ENCODE results near the gene SERPINH1.

SERPINH1 gene

GRCh38 chr11:75561426-75562047 is 516 bp upstream of the SERPINH1 start:
- Histone ChIP-seq H3K9ac (ENCODE audit: low read length) (peak overlapping the region; percentile 94), H3K79me1 (ENCODE audit: low read length) (peaks cover 9% of the 10 kb centered on the region), H3K27me3 (ENCODE audit: insufficient read depth, low read length, poor library complexity) (no peaks in the 10 kb centered on the region), H3K4me2 (ENCODE audit: low read length) (peak overlapping the region; percentile 75), H3K23ac (ENCODE audit: low read length) (peak overlapping the region; percentile 20), H4K5ac (ENCODE audit: low read length) (no peak overlapping the region), H3K18ac (ENCODE audit: low read length) (peak overlapping the region; percentile 93), H3K4ac (ENCODE audit: low read depth, low read length) (peak overlapping the region; percentile 75), H3K79me2 (ENCODE audit: control insufficient read depth, insufficient read depth, low read length) (peaks cover 45% of the 10 kb centered on the region), H2BK120ac (ENCODE audit: low read depth, low read length) (peak overlapping the region; percentile 33), H4K8ac (ENCODE audit: low read depth, low read length) (peak overlapping the region; percentile 93), H3K36me3 (ENCODE audit: control insufficient read depth, insufficient read depth, low read length) (peaks cover 12% of the 10 kb centered on the region), H3K4me3 (ENCODE audit: low read length) (peak overlapping the region; percentile 44), H2BK5ac (ENCODE audit: low read length) (peak overlapping the region; percentile 81), H2AK5ac (ENCODE audit: low read length) (peak overlapping the region; percentile 93), H2BK15ac (replicated peaks; ENCODE audit: low read depth) (no peak overlapping the region), H3K4me1 (ENCODE audit: control insufficient read depth, low read depth, low read length) (peaks cover 43% of the 10 kb centered on the region), H3K56ac (ENCODE audit: low read length) (peak overlapping the region; percentile 95), H3K27ac (ENCODE audit: low read depth, low read length) (peak overlapping the region; percentile 42)
- DNase-seq, result peak; percentile 36
- no CpG with 5 or more reads among the region's 21 CpGs for WGBS (ENCODE audit: extremely low coverage, insufficient coverage, low lambda C conversion rate)

GRCh38 chr11:75562836-75563484 is 907 bp downstream of the SERPINH1 start:
- WGBS (ENCODE audit: extremely low coverage, insufficient coverage, low lambda C conversion rate), result no CpG with 5 or more reads among the region's 16 CpGs
- H2BK120ac ChIP-seq (ENCODE audit: low read depth, low read length), result no peak overlapping the region
- peak overlapping the region; percentile 20 for H3K23ac ChIP-seq (ENCODE audit: low read length)
- peaks cover 18% of the 10 kb centered on the region for H3K79me1 ChIP-seq (ENCODE audit: low read length)
- peak overlapping the region; percentile 88 for H3K18ac ChIP-seq (ENCODE audit: low read length)
- H3K4me1 ChIP-seq (ENCODE audit: control insufficient read depth, low read depth, low read length), result peaks cover 33% of the 10 kb centered on the region
- peak overlapping the region; percentile 77 for H2BK5ac ChIP-seq (ENCODE audit: low read length)
- H2BK15ac ChIP-seq (replicated peaks; ENCODE audit: low read depth), result no peak overlapping the region
- DNase-seq, result peak; percentile 97
- H3K4me2 ChIP-seq (ENCODE audit: low read length), result peak overlapping the region; percentile 100
- H4K5ac ChIP-seq (ENCODE audit: low read length), result no peak overlapping the region
- peak overlapping the region; percentile 82 for H3K4ac ChIP-seq (ENCODE audit: low read depth, low read length)
- H4K8ac ChIP-seq (ENCODE audit: low read depth, low read length), result no peak overlapping the region
- H3K56ac ChIP-seq (ENCODE audit: low read length), result peak overlapping the region; percentile 95
- H3K27me3 ChIP-seq (ENCODE audit: insufficient read depth, low read length, poor library complexity), result no peaks in the 10 kb centered on the region
- peaks cover 57% of the 10 kb centered on the region for H3K79me2 ChIP-seq (ENCODE audit: control insufficient read depth, insufficient read depth, low read length)
- peak overlapping the region; percentile 94 for H3K9ac ChIP-seq (ENCODE audit: low read length)
- peak overlapping the region; percentile 93 for H2AK5ac ChIP-seq (ENCODE audit: low read length)
- peak overlapping the region; percentile 95 for H3K27ac ChIP-seq (ENCODE audit: low read depth, low read length)
- H3K4me3 ChIP-seq (ENCODE audit: low read length), result peak overlapping the region; percentile 86
- peaks cover 21% of the 10 kb centered on the region for H3K36me3 ChIP-seq (ENCODE audit: control insufficient read depth, insufficient read depth, low read length)

- Histone ChIP-seq H3K27me3 (ENCODE audit: insufficient read depth, low read length, poor library complexity) (no peaks in the 10 kb centered on the region), H3K56ac (ENCODE audit: low read length) (peak overlapping the region; percentile 95), H3K4me2 (ENCODE audit: low read length) (peak overlapping the region; percentile 100), H2BK120ac (ENCODE audit: low read depth, low read length) (peak overlapping the region; percentile 32), H3K23ac (ENCODE audit: low read length) (peak overlapping the region; percentile 32), H3K9ac (ENCODE audit: low read length) (peak overlapping the region; percentile 94), H3K4ac (ENCODE audit: low read depth, low read length) (peak overlapping the region; percentile 82), H4K8ac (ENCODE audit: low read depth, low read length) (no peak overlapping the region), H3K18ac (ENCODE audit: low read length) (peak overlapping the region; percentile 88), H2BK15ac (replicated peaks; ENCODE audit: low read depth) (no peak overlapping the region), H3K4me1 (ENCODE audit: control insufficient read depth, low read depth, low read length) (peaks cover 31% of the 10 kb centered on the region), H2AK5ac (ENCODE audit: low read length) (peak overlapping the region; percentile 93), H3K36me3 (ENCODE audit: control insufficient read depth, insufficient read depth, low read length) (peaks cover 25% of the 10 kb centered on the region), H3K4me3 (ENCODE audit: low read length) (peak overlapping the region; percentile 86), H2BK5ac (ENCODE audit: low read length) (peak overlapping the region; percentile 95), H4K5ac (ENCODE audit: low read length) (peak overlapping the region; percentile 12), H3K79me1 (ENCODE audit: low read length) (peaks cover 22% of the 10 kb centered on the region), H3K27ac (ENCODE audit: low read depth, low read length) (peak overlapping the region; percentile 95), H3K79me2 (ENCODE audit: control insufficient read depth, insufficient read depth, low read length) (peaks cover 59% of the 10 kb centered on the region)
- no CpG with 5 or more reads among the region's 5 CpGs for WGBS (ENCODE audit: extremely low coverage, insufficient coverage, low lambda C conversion rate)
- no peak for DNase-seq
These were observed 1.5 kb downstream of the SERPINH1 start for GRCh38 chr11:75563501-75563977.

GRCh38 chr11:75563978-75564552 is 2.0 kb downstream of the SERPINH1 start:
- WGBS (ENCODE audit: extremely low coverage, insufficient coverage, low lambda C conversion rate), result no CpG with 5 or more reads among the region's 9 CpGs
- H3K4me1 ChIP-seq (ENCODE audit: control insufficient read depth, low read depth, low read length), result peaks cover 27% of the 10 kb centered on the region

GRCh38 chr11:75565221-75565814 is 3.3 kb downstream of the SERPINH1 start:
- Histone ChIP-seq H2BK120ac (ENCODE audit: low read depth, low read length) (no peak overlapping the region), H3K4ac (ENCODE audit: low read depth, low read length) (no peak overlapping the region), H3K18ac (ENCODE audit: low read length) (no peak overlapping the region), H4K8ac (ENCODE audit: low read depth, low read length) (no peak overlapping the region), H3K4me3 (ENCODE audit: low read length) (no peak overlapping the region), H4K5ac (ENCODE audit: low read length) (no peak overlapping the region), H2AK5ac (ENCODE audit: low read length) (no peak overlapping the region), H2BK15ac (replicated peaks; ENCODE audit: low read depth) (no peak overlapping the region), H3K23ac (ENCODE audit: low read length) (peak overlapping the region; percentile 66), H3K4me2 (ENCODE audit: low read length) (peak overlapping the region; percentile 100), H3K4me1 (ENCODE audit: control insufficient read depth, low read depth, low read length) (peaks cover 23% of the 10 kb centered on the region), H3K79me1 (ENCODE audit: low read length) (peaks cover 31% of the 10 kb centered on the region), H3K79me2 (ENCODE audit: control insufficient read depth, insufficient read depth, low read length) (peaks cover 61% of the 10 kb centered on the region), H3K27ac (ENCODE audit: low read depth, low read length) (no peak overlapping the region), H2BK5ac (ENCODE audit: low read length) (no peak overlapping the region), H3K36me3 (ENCODE audit: control insufficient read depth, insufficient read depth, low read length) (peaks cover 37% of the 10 kb centered on the region), H3K56ac (ENCODE audit: low read length) (peak overlapping the region; percentile 95), H3K9ac (ENCODE audit: low read length) (peak overlapping the region; percentile 94), H3K27me3 (ENCODE audit: insufficient read depth, low read length, poor library complexity) (no peaks in the 10 kb centered on the region)
- WGBS (ENCODE audit: extremely low coverage, insufficient coverage, low lambda C conversion rate), result no CpG with 5 or more reads among the region's 5 CpGs
- DNase-seq, result peak; percentile 54

More at GRCh38 chr11:75563978-75564552, 2.0 kb downstream of the SERPINH1 start:
- peak overlapping the region; percentile 75 for H3K23ac ChIP-seq (ENCODE audit: low read length)
- peak overlapping the region; percentile 95 for H2BK5ac ChIP-seq (ENCODE audit: low read length)
- H3K4me3 ChIP-seq (ENCODE audit: low read length), result peak overlapping the region; percentile 86
- peak overlapping the region; percentile 92 for H2AK5ac ChIP-seq (ENCODE audit: low read length)
- peaks cover 61% of the 10 kb centered on the region for H3K79me2 ChIP-seq (ENCODE audit: control insufficient read depth, insufficient read depth, low read length)
- H3K27ac ChIP-seq (ENCODE audit: low read depth, low read length), result peak overlapping the region; percentile 95
- H3K27me3 ChIP-seq (ENCODE audit: insufficient read depth, low read length, poor library complexity), result no peaks in the 10 kb centered on the region
- H3K79me1 ChIP-seq (ENCODE audit: low read length), result peaks cover 25% of the 10 kb centered on the region
- no peak overlapping the region for H2BK120ac ChIP-seq (ENCODE audit: low read depth, low read length)
- H2BK15ac ChIP-seq (replicated peaks; ENCODE audit: low read depth), result no peak overlapping the region
- peak; percentile 98 for DNase-seq
- peak overlapping the region; percentile 12 for H4K5ac ChIP-seq (ENCODE audit: low read length)
- H3K4me2 ChIP-seq (ENCODE audit: low read length), result peak overlapping the region; percentile 100
- peak overlapping the region; percentile 82 for H3K4ac ChIP-seq (ENCODE audit: low read depth, low read length)
- peak overlapping the region; percentile 88 for H3K18ac ChIP-seq (ENCODE audit: low read length)
- peak overlapping the region; percentile 94 for H3K9ac ChIP-seq (ENCODE audit: low read length)
- no peak overlapping the region for H4K8ac ChIP-seq (ENCODE audit: low read depth, low read length)
- H3K36me3 ChIP-seq (ENCODE audit: control insufficient read depth, insufficient read depth, low read length), result peaks cover 29% of the 10 kb centered on the region
- peak overlapping the region; percentile 95 for H3K56ac ChIP-seq (ENCODE audit: low read length)
